HepG2 (cell line): ENCODE data around the gene SH2D6. TPM values are rescaled to one million over a fixed set of nuclear protein-coding genes. Genes with fewer than 3 reads are reported as not detected.
A peak's percentile ranks its signal among the peaks of the same experiment; 100 is the strongest.

Experiments
- ATF7-NPFF ChIP-seq: sonication (generic); formaldehyde crosslinking; IDR thresholded peaks from 2 replicates; pipeline ENCODE4 v1.8.1; 2023; ENCODE audit warnings: mild to moderate bottlenecking, low read depth, missing genetic modification reagents, moderate library complexity
- ELF3 ChIP-seq: IDR thresholded peaks from 2 replicates; pipeline ENCODE4 v1.6.1; 2016; ENCODE audit warnings: missing genetic modification reagents, missing compliant biosample characterization
- NCOA1 ChIP-seq: sonication (generic); formaldehyde crosslinking; IDR thresholded peaks from 2 replicates; pipeline ENCODE4 v1.9.0; 2021; ENCODE audit warnings: missing genetic modification reagents
- PRMT3 ChIP-seq: sonication (generic); formaldehyde crosslinking; IDR thresholded peaks from 2 replicates; pipeline ENCODE4 v1.8.1; 2022; ENCODE audit warnings: low read depth, mild to moderate bottlenecking, moderate library complexity, missing genetic modification reagents, borderline replicate concordance
- RAD21 ChIP-seq: fragments of 450-650 bp; formaldehyde crosslinking; IDR thresholded peaks from 2 replicates; pipeline ENCODE4 v1.5.0; 2020; ENCODE audit warnings: mild to moderate bottlenecking
- SKI ChIP-seq: fragments of 450-650 bp; IDR thresholded peaks from one replicate; pipeline ENCODE4 v1.6.1; 2018; ENCODE audit warnings: mild to moderate bottlenecking; ENCODE audit not compliant: partially characterized antibody
- ZBTB20 ChIP-seq: sonication (generic); formaldehyde crosslinking; IDR thresholded peaks from 2 replicates; pipeline ENCODE4 v1.8.1; 2023; ENCODE audit warnings: missing genetic modification reagents, low read depth, mild to moderate bottlenecking, borderline replicate concordance
- ZBTB25 ChIP-seq: IDR thresholded peaks from 2 replicates; pipeline ENCODE4 v1.6.1; 2018; ENCODE audit warnings: missing genetic modification reagents
- ZBTB44 ChIP-seq: sonication (generic); formaldehyde crosslinking; IDR thresholded peaks from 2 replicates; pipeline ENCODE4 v1.4.0; 2020; ENCODE audit warnings: missing genetic modification reagents
- ZNF136 ChIP-seq: sonication (generic); formaldehyde crosslinking; IDR thresholded peaks from 2 replicates; pipeline ENCODE4 v1.8.1; 2022; ENCODE audit warnings: low read depth, mild to moderate bottlenecking, moderate library complexity, missing genetic modification reagents
- ZNF232 ChIP-seq: sonication (generic); formaldehyde crosslinking; IDR thresholded peaks from 2 replicates; pipeline ENCODE4 v1.4.0; 2020; ENCODE audit warnings: missing genetic modification reagents, borderline replicate concordance
- ZNF362 ChIP-seq: sonication (generic); formaldehyde crosslinking; IDR thresholded peaks from 2 replicates; pipeline ENCODE4 v1.4.0; 2020; ENCODE audit warnings: missing genetic modification reagents, mild to moderate bottlenecking, borderline replicate concordance
- ZNF446 ChIP-seq: sonication (generic); formaldehyde crosslinking; IDR thresholded peaks from 2 replicates; pipeline ENCODE4 v1.5.0; 2020; ENCODE audit warnings: mild to moderate bottlenecking, missing genetic modification reagents
- ZNF468 ChIP-seq: sonication (generic); formaldehyde crosslinking; IDR thresholded peaks from 2 replicates; pipeline ENCODE4 v1.8.0; 2022; ENCODE audit warnings: mild to moderate bottlenecking, moderate library complexity, missing genetic modification reagents
- ZNF580 ChIP-seq: IDR thresholded peaks from 2 replicates; pipeline ENCODE4 v1.6.1; 2016; ENCODE audit warnings: low read depth, borderline replicate concordance
- ZNF619 ChIP-seq: sonication (generic); formaldehyde crosslinking; IDR thresholded peaks from 2 replicates; pipeline ENCODE4 v1.4.0; 2020; ENCODE audit warnings: mild to moderate bottlenecking, missing genetic modification reagents
- ZNF766 ChIP-seq: sonication (generic); formaldehyde crosslinking; IDR thresholded peaks from 2 replicates; pipeline ENCODE4 v1.5.0; 2020; ENCODE audit warnings: missing genetic modification reagents, borderline replicate concordance
- ZSCAN21 ChIP-seq: sonication (generic); formaldehyde crosslinking; IDR thresholded peaks from 2 replicates; pipeline ENCODE4 v1.8.0; 2022; ENCODE audit warnings: mild to moderate bottlenecking, missing genetic modification reagents, moderate library complexity, borderline replicate concordance
- polyA plus RNA-seq, 8 experiments: library from polyadenylated mRNA; depleted of rRNA in 3 of 8; stranded (reverse) in 7 of 8; unstranded in 1 of 8; fragments of >200 nt; fragmentation: Illumina TruSeq in 4 of 8; extraction: Trizol in 4 of 8; gene quantifications; 2 replicates each; pipeline versions ENCODE4 v1.2.1 to v1.2.3, GENCODE V29; 2011 to 2016; ENCODE audit warnings: low read depth in 4 of 8, missing spikeins in 1 of 8, mixed read lengths in 1 of 8; ENCODE audit not compliant: insufficient read depth in 1 of 8
- total RNA-seq, 5 experiments: library from RNA; depleted of rRNA; stranded (reverse); fragments of >200 nt; fragmentation: Illumina TruSeq; extraction: Trizol; gene quantifications; 2 replicates each; pipeline ENCODE4 v1.2.3, GENCODE V29; 2016; ENCODE audit warnings: low read depth in 1 of 5

The SH2D6 gene
- total and polyA plus RNA-seq, 2 of the 13 experiments (the other 11 are each of a cell fraction or from before 2014, with no cell fraction given), result 0.11 to 0.26 TPM

GRCh38 chr2:85418132-85419008 is at the start of gene SH2D6 (continued):
- TF ChIP-seq SKI (no peak), ZNF362 (CRISPR knock-in tag) (0 out of 2 replicates have a peak, but pooled peaks have one; percentile 46), RAD21 (CRISPR knock-in tag) (no peak; the same call in 1 of the 2 replicates), ZNF619 (CRISPR knock-in tag) (no peak), ATF7-NPFF (peak; percentile 73; the same call in 1 of the 2 replicates), PRMT3 (CRISPR knock-in tag) (0 out of 2 replicates have a peak, but pooled peaks have one; percentile 67), ZBTB20 (CRISPR knock-in tag) (peak; percentile 78; the same call in 1 of the 2 replicates), ZNF136 (CRISPR knock-in tag) (peak; percentile 21), ZNF232 (peak; percentile 72; the same call in 1 of the 2 replicates), ZNF468 (CRISPR knock-in tag) (no peak; the same call in 1 of the 2 replicates), ZNF766 (CRISPR knock-in tag) (peak; percentile 62; the same call in 1 of the 2 replicates), ZNF580 (CRISPR knock-in tag) (peak; percentile 40; the same call in 1 of the 2 replicates), ELF3 (CRISPR knock-in tag) (peak; percentile 44; the same call in 1 of the 2 replicates), ZNF446 (CRISPR knock-in tag) (peak; percentile 34; the same call in 1 of the 2 replicates), ZBTB25 (CRISPR knock-in tag) (peak; percentile 76), ZSCAN21 (CRISPR knock-in tag) (peak; percentile 87), ZBTB44 (CRISPR knock-in tag) (peak; percentile 87), NCOA1 (CRISPR knock-in tag) (peak; percentile 79; the same call in 1 of the 2 replicates)
